ENCODE data around the gene MAP3K10.

Gene MAP3K10

DNA sequence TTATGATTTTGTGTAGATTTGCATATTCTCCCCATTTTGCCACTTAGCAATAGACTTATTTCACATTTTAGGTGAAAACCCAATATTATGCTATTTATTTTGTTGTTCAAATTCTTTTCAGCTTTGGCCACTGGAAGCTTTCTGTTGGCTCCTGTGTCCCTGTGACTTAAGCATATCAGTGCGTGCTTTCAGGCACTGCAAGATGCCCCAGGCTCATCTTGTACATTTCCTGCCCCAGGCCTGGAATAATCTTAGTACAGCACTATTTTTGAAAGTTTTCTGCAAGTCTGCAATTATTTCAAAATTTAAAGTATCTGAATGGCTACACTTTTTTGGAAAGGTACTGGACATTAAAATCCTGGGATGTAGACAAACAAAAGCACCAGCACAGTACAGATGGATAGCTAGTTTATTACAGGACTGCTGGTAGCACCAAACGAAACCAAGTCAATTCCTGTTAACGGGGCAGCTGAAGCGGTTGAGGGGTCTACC is 38.7 kb downstream of the MAP3K10 start:
- in situ Hi-C loops (cut with MboI; ENCODE audit: low pct_unique_long_range_greater_than_20kb, low sequenced_read_pairs, unreplicated experiment), result no loop called here
- DNase-seq (ENCODE audit: low spot score), result no peak
- TF ChIP-seq, protein P1, sequence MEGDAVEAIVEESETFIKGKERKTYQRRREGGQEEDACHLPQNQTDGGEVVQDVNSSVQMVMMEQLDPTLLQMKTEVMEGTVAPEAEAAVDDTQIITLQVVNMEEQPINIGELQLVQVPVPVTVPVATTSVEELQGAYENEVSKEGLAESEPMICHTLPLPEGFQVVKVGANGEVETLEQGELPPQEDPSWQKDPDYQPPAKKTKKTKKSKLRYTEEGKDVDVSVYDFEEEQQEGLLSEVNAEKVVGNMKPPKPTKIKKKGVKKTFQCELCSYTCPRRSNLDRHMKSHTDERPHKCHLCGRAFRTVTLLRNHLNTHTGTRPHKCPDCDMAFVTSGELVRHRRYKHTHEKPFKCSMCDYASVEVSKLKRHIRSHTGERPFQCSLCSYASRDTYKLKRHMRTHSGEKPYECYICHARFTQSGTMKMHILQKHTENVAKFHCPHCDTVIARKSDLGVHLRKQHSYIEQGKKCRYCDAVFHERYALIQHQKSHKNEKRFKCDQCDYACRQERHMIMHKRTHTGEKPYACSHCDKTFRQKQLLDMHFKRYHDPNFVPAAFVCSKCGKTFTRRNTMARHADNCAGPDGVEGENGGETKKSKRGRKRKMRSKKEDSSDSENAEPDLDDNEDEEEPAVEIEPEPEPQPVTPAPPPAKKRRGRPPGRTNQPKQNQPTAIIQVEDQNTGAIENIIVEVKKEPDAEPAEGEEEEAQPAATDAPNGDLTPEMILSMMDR (IDR thresholded peaks at IDR 0.05; ENCODE audit: extremely low read depth, insufficient read depth, missing control alignments), result no peak

DNA sequence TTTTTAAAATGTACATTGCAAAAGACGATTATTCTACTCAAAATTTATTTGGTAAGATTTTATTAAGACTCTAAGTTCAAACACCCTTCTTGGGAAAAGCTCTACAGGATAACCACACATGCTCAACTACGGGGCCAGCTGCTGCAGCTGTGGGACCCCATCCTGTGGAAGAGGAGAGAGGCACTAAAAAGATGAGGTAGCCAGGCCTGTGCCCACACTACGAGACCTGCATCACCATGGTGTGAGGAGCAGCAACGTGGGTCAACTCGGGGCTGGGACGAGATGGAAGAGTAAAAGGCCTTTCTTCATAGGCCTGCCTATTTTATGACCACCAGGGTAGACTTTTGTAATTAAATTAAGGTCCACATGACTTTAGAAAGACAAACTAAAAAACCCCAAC is 39.8 kb downstream of the MAP3K10 start:
- DNase-seq (ENCODE audit: low spot score), result no peak
- TF ChIP-seq, protein P1 (IDR thresholded peaks at IDR 0.05; ENCODE audit: extremely low read depth, insufficient read depth, missing control alignments), result no peak
- in situ Hi-C loops (cut with MboI; ENCODE audit: low pct_unique_long_range_greater_than_20kb, low sequenced_read_pairs, unreplicated experiment), result no loop called here

DNA sequence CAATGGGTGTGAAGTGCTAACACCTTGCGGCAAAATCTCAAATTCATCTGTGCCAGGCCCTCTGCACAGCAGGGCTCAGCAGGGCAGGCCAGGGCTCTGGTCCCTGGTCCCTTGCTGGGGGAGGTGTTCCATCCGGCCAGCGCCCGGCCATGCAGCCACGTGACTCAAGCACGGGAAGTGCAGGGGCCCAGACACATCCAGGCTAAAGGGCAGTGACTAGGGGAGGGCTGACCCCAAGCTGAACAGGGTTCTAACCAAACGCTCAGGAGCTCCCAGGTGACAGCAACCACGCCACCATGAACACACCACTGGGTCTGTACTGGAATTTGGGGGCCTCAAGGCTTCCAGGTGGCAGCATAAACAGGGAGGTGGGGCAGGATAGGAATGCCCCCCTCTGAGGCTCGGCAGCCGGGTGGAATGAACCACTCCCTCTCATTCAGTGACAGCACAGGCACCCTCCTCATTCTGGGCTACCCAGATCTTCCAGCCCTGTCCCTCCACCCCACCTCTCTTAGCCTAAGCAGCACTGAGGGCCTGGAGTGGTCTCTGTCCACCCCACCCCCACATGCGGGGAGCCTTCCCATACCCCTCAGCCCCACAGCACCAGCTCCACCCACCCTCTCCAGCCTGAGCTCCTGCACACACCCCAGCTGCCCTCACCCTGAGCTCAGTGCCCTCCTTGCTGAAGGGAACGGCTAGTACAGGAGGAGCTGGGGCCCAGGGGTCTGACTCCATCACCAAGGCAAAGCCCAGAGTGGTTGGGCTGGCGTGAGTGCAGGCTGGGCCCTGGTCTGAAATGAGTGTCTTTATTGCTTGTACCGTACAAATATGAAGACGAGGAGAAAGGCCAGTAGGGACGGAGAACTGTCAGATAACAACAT is 40.6 kb downstream of the MAP3K10 start:
- no peak for DNase-seq (ENCODE audit: low spot score)
- in situ Hi-C loops (cut with MboI; ENCODE audit: low pct_unique_long_range_greater_than_20kb, low sequenced_read_pairs, unreplicated experiment), result no loop called here
- TF ChIP-seq, protein P1 (IDR thresholded peaks at IDR 0.05; ENCODE audit: extremely low read depth, insufficient read depth, missing control alignments), result no peak

DNA sequence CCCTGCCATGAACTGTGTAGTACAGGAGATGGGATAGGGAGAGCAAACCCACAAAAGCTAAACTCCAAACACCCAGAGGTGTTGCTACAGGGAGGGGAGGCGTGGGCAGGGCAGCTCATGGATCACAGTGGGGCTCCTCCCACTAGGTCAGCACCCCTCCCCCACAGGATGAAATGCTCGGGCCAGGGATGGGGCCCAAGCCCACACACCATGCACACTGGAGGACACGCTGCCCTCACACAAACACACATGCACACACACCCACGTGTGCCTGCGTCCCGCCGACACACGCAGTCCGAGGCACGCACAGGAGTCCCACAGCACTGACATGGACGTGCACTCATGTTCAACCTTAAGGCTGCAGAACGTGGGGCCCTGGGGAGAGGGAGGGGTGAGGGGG is 41.3 kb downstream of the MAP3K10 start:
- in situ Hi-C loops (cut with MboI; ENCODE audit: low pct_unique_long_range_greater_than_20kb, low sequenced_read_pairs, unreplicated experiment), result no loop called here
- TF ChIP-seq, protein P1 (IDR thresholded peaks at IDR 0.05; ENCODE audit: extremely low read depth, insufficient read depth, missing control alignments), result no peak

DNA sequence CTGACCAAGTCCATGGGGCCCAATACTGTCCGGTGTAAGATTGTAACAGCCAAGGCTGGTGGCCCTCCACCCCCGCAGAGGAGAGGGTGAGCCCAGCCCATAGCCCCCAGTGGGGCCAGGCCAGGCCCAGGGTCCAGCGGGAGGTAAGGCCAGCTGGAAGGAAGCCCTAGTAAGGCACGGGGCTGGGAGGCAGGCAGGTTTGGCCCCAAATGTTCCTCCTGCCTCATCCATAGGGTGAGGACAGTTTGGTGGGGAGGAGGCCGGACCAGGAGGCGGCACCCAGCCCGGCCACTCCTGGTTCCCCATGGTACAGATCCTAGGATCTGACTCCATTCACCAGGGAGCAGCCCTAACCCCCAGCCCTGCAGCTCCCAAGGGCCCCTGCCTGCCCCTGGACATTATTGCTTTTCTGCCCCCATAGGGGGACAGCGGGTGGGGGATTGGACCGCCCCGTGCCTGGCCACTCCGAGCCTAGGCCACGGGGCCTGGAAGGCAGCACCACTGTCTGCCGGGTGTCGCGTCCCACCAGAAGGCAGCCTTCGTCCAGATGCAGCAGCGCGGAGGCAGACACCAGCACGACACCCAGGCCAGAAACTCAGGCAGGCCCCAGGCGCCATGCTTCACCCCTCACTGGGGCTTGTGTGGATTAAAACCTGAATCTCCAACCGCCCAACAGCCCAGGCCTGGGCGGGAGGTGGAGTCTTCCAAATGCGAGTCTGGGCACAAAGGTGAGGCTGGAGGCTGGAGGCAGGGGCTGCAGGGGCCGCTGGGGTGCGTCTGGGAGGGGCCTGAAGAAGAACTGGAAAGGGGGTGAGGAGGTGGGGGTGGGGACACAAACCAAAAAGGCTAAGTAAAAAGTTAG is 42.0 kb downstream of the MAP3K10 start:
- TF ChIP-seq, protein P1 (IDR thresholded peaks at IDR 0.05; ENCODE audit: extremely low read depth, insufficient read depth, missing control alignments), result no peak

More for the DNA sequence above, 41.3 kb downstream of the MAP3K10 start:
- no peak for DNase-seq (ENCODE audit: low spot score)

DNA sequence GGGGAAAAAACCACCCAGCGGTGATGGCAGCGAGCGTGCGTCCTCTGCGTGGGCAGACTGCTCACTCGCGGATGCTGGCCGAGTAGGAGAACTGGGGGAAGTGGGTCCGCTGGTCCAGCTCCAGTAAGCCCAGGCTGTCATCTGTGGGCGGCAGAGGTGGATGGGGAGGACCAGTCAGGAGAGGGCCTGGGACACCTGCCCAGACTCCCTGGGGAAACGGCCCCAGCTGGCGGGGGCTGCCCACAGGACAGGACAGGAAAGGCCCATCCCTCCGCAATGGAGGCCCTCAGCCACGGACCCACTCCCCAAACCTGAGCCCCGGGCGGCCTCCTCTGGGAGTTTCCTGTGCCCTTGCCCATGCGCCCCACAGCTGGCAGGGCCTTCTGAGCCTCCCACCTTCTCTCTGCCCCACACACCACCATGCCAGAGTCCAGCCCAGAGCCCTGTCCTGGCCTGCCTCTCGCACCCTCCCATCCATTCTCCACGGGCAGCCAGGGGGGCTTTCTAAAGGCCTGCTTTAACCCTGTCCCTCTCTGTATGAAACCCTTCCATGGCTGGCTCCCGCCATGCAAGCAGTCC is 42.7 kb downstream of the MAP3K10 start:
- in situ Hi-C loops (cut with MboI; ENCODE audit: low pct_unique_long_range_greater_than_20kb, low sequenced_read_pairs, unreplicated experiment), result no loop called here
- TF ChIP-seq, protein P1 (IDR thresholded peaks at IDR 0.05; ENCODE audit: extremely low read depth, insufficient read depth, missing control alignments), result no peak
- no peak for DNase-seq (ENCODE audit: low spot score)

More for the DNA sequence above, 42.0 kb downstream of the MAP3K10 start:
- no peak for DNase-seq (ENCODE audit: low spot score)
- in situ Hi-C loops (cut with MboI; ENCODE audit: low pct_unique_long_range_greater_than_20kb, low sequenced_read_pairs, unreplicated experiment), result no loop called here
